ENCODE data around the gene FBXL14. TPM values are rescaled to one million over a fixed set of nuclear protein-coding genes. Genes with fewer than 3 reads are reported as not detected.

FBXL14 gene
- total RNA-seq, 2 donors from 2014 or later, result 26.7 to 30.0 TPM

DNA sequence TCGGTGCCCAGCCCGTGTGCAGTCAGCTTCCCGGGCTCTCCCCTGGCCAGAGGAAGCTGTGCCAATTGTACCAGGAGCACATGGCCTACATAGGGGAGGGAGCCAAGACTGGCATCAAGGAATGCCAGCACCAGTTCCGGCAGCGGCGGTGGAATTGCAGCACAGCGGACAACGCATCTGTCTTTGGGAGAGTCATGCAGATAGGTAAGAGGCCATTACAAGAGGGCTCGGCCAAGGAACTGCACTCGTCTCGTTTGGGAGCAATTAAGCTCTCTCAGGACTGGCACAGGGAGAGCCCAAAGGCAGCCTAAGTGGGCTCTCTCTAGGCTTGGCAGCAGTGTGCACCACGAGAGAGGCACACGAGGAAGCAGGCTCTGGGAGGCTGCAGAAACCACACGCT is 38.3 kb upstream of the FBXL14 start:
- Mint-ChIP-seq H3K27me3 (peaks cover 67% of the 10 kb centered on the region), H3K4me1 (peaks cover 14% of the 10 kb centered on the region), H3K36me3 (ENCODE audit: low read depth) (peaks cover 4% of the 10 kb centered on the region), H3K27ac (no peak overlapping the region), H3K4me3 (no peak overlapping the region)
- DNase-seq (no peak), ATAC-seq (no peak)
- no peaks in the 10 kb centered on the region for H3K9me3 ChIP-seq (ENCODE audit: control insufficient read depth, low read length, poor library complexity, severe bottlenecking)

DNA sequence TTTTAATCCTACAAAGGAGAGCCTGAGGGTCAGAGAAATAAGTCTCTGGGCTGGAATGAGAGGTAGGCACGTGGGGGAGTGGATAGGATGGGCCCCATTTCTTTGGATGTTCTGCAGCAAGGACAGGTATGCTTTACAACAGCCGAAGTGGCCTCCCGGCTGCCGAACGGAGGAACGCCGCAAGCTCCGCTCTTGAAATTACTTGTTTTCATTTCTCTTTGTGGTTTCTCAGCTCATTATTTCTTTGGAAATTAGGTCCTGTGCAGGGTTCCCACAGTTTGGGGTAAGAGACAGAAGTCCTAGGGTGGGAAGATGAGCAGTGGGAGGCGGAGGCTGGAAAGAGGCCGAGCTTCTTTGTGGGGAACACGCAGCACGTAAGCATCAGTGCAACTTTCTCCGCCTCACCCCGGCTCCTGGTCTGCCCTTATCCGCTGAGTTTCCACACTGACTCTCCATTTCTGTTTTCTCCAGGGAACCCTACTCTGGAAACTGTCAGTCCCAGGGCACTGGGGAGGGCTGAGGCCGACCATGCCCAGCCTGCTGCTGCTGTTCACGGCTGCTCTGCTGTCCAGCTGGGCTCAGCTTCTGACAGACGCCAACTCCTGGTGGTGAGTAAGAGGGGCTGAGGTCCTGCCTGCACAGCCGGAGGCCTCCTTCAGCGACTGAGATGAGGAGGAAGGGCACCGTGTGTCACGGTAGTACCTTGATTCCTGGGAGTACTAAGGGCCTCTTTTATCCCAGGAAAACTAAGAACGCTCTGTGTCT is 36.6 kb upstream of the FBXL14 start:
- Mint-ChIP-seq H3K27me3 (peaks cover 73% of the 10 kb centered on the region), H3K36me3 (ENCODE audit: low read depth) (peaks cover 4% of the 10 kb centered on the region), H3K27ac (no peak overlapping the region), H3K4me1 (peaks cover 14% of the 10 kb centered on the region), H3K4me3 (peak overlapping the region; percentile 78)
- no peaks in the 10 kb centered on the region for H3K9me3 ChIP-seq (ENCODE audit: control insufficient read depth, low read length, poor library complexity, severe bottlenecking)
- ATAC-seq (no peak), DNase-seq (no peak)

- DNase-seq, result no peak
- Mint-ChIP-seq H3K4me3 (peak overlapping the region; percentile 78), H3K4me1 (peaks cover 14% of the 10 kb centered on the region), H3K36me3 (ENCODE audit: low read depth) (peaks cover 4% of the 10 kb centered on the region), H3K27ac (no peak overlapping the region), H3K27me3 (peaks cover 66% of the 10 kb centered on the region)
- no peaks in the 10 kb centered on the region for H3K9me3 ChIP-seq (ENCODE audit: control insufficient read depth, low read length, poor library complexity, severe bottlenecking)
- ATAC-seq, result peak; percentile 65
Observed at GRCh38 chr12:1630133-1630826, 35.9 kb upstream of the FBXL14 start.

GRCh38 chr12:1629338-1630132 is 35.2 kb upstream of the FBXL14 start:
- DNase-seq (no peak), ATAC-seq (peak; percentile 33)
- Mint-ChIP-seq H3K36me3 (ENCODE audit: low read depth) (peaks cover 4% of the 10 kb centered on the region), H3K4me1 (peaks cover 15% of the 10 kb centered on the region), H3K4me3 (peak overlapping the region; percentile 78), H3K27ac (no peak overlapping the region), H3K27me3 (peaks cover 63% of the 10 kb centered on the region)
- no peaks in the 10 kb centered on the region for H3K9me3 ChIP-seq (ENCODE audit: control insufficient read depth, low read length, poor library complexity, severe bottlenecking)

DNA sequence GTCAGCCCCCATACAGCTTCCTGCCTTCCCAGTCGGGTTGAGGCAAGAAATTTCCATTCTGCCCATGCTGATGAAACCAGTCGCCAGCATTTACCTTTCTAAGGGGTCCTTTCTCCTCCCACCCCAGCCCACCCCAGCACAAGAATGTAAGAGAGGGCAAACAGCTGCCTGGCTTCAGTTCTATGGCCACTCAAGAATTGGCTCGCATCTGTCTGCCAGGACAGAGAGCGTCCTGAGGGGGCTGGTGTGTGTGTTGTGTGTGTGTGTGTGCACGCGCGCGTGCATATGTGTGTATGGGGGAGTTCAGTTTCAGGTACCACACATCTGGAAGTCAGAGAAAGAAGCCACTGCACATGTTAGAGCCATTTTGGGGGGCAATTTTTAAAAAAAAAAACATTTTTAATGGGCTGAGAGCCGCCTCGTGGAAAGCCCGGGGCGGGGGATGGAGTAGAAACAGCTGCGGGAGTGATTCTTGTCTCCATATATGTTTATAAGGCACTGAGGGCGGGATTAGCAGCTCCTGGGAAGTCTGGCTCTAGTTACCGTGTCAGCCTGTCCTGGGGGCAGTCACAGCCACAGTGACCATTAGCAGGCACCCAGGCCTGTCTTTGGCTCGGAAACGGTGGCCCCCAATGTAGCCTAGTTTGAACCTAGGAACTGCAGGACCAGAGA is 34.4 kb upstream of the FBXL14 start, which contains the start of gene WNT5B:
TSS of gene WNT5B (plus strand) at position 566 of the 672 bp plus-strand sequence. CDS start 2,124 bp downstream, outside the sequence.
- Mint-ChIP-seq H3K27me3 (peaks cover 62% of the 10 kb centered on the region), H3K4me3 (peak within 1 kb of the TSS; percentile 78)
- no peak for ATAC-seq

GRCh38 chr12:1622406-1622805 is 28.0 kb upstream of the FBXL14 start:
- Mint-ChIP-seq H3K27ac (peak overlapping the region; percentile 32), H3K4me3 (peak overlapping the region; percentile 49), H3K27me3 (peaks cover 41% of the 10 kb centered on the region), H3K36me3 (ENCODE audit: low read depth) (peaks cover 7% of the 10 kb centered on the region), H3K4me1 (peaks cover 10% of the 10 kb centered on the region)
- ATAC-seq (no peak), DNase-seq (no peak)
- H3K9me3 ChIP-seq (ENCODE audit: control insufficient read depth, low read length, poor library complexity, severe bottlenecking), result no peaks in the 10 kb centered on the region

More for the DNA sequence above, 34.4 kb upstream of the FBXL14 start, which contains the start of gene WNT5B:
- H3K4me1 Mint-ChIP-seq, result peaks cover 14% of the 10 kb centered on the region
- H3K36me3 Mint-ChIP-seq (ENCODE audit: low read depth), result peaks cover 4% of the 10 kb centered on the region
- no peak for DNase-seq
- no peaks in the 10 kb centered on the region for H3K9me3 ChIP-seq (ENCODE audit: control insufficient read depth, low read length, poor library complexity, severe bottlenecking)
- no peak within 1 kb of the TSS for H3K27ac Mint-ChIP-seq

DNA sequence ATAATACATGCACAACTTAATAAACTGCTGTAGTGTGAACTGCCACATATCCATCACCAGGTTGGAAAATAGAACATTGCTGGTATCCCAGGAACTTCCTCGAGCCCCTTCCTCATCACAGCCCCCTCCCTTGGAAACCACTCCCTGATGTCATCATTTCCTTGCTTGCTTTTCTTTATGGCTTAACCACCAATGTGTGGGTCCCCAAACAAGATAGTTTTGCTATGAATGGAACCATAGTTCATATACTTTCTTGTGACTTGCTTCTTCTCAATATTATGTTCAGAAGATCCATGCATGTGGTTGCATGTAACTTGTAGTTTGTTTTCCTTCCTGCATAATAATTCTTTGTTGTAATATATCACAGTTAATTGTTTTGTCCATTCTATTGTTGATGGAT is 25.7 kb upstream of the FBXL14 start:
- Mint-ChIP-seq H3K4me3 (no peak overlapping the region), H3K36me3 (ENCODE audit: low read depth) (peaks cover 7% of the 10 kb centered on the region), H3K27me3 (peaks cover 45% of the 10 kb centered on the region), H3K4me1 (peaks cover 12% of the 10 kb centered on the region), H3K27ac (no peak overlapping the region)
- no peaks in the 10 kb centered on the region for H3K9me3 ChIP-seq (ENCODE audit: control insufficient read depth, low read length, poor library complexity, severe bottlenecking)
- ATAC-seq (no peak), DNase-seq (no peak)

DNA sequence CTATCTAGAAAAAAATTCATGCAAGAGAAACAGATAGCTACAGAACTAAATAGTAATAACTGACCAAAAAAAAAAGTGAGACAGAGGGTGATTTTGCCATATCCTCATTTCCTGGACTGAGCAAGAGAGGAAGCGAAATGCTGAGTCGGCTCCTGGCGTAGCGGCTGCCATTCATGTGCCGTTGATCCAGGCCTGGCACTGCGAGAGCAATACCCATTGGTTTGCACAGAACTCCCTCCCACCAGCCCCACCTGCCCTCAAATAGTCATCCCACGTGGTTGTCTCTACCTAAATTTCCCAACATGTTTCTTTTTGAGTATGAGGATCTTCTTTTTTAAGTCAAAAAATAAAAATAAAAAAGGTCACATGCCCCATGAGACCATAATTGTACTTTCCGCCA is 25.2 kb upstream of the FBXL14 start:
- DNase-seq (no peak), ATAC-seq (no peak)
- peaks cover 47% of the 10 kb centered on the region for H3K27me3 Mint-ChIP-seq
- H3K9me3 ChIP-seq (ENCODE audit: control insufficient read depth, low read length, poor library complexity, severe bottlenecking), result no peaks in the 10 kb centered on the region
- no peak overlapping the region for H3K27ac Mint-ChIP-seq
- no peak overlapping the region for H3K4me3 Mint-ChIP-seq
- H3K36me3 Mint-ChIP-seq (ENCODE audit: low read depth), result peaks cover 9% of the 10 kb centered on the region
- peaks cover 11% of the 10 kb centered on the region for H3K4me1 Mint-ChIP-seq

GRCh38 chr12:1619159-1619558 is 24.8 kb upstream of the FBXL14 start:
- H3K27ac Mint-ChIP-seq, result no peak overlapping the region
- H3K36me3 Mint-ChIP-seq (ENCODE audit: low read depth), result peaks cover 9% of the 10 kb centered on the region
- DNase-seq (no peak), ATAC-seq (no peak)
- H3K4me3 Mint-ChIP-seq, result peak overlapping the region; percentile 5
- H3K27me3 Mint-ChIP-seq, result peaks cover 47% of the 10 kb centered on the region
- no peaks in the 10 kb centered on the region for H3K9me3 ChIP-seq (ENCODE audit: control insufficient read depth, low read length, poor library complexity, severe bottlenecking)
- H3K4me1 Mint-ChIP-seq, result peaks cover 11% of the 10 kb centered on the region

DNA sequence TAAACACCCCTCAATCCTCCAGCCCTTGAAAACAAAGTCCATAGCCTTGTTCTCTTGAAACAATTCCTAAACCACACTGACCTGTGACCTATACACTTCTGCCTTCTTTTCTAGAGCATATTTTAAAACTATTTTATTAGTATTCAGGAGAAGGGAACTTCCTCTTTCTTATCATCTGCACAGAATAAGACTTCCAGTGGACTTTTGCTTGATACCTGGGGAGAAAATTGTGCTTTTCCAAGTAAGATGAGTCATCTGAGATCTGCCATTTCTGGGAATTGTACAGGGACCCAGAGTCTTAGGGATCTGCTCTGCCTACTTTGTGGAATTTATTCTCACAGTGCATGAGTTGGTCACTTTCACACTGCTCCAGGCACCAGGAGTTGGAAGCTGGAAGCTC is 24.1 kb upstream of the FBXL14 start:
- ATAC-seq (no peak), DNase-seq (no peak)
- H3K27ac Mint-ChIP-seq, result no peak overlapping the region
- H3K36me3 Mint-ChIP-seq (ENCODE audit: low read depth), result peaks cover 9% of the 10 kb centered on the region
- peaks cover 42% of the 10 kb centered on the region for H3K27me3 Mint-ChIP-seq
- H3K4me1 Mint-ChIP-seq, result peaks cover 11% of the 10 kb centered on the region
- no peaks in the 10 kb centered on the region for H3K9me3 ChIP-seq (ENCODE audit: control insufficient read depth, low read length, poor library complexity, severe bottlenecking)
- no peak overlapping the region for H3K4me3 Mint-ChIP-seq

DNA sequence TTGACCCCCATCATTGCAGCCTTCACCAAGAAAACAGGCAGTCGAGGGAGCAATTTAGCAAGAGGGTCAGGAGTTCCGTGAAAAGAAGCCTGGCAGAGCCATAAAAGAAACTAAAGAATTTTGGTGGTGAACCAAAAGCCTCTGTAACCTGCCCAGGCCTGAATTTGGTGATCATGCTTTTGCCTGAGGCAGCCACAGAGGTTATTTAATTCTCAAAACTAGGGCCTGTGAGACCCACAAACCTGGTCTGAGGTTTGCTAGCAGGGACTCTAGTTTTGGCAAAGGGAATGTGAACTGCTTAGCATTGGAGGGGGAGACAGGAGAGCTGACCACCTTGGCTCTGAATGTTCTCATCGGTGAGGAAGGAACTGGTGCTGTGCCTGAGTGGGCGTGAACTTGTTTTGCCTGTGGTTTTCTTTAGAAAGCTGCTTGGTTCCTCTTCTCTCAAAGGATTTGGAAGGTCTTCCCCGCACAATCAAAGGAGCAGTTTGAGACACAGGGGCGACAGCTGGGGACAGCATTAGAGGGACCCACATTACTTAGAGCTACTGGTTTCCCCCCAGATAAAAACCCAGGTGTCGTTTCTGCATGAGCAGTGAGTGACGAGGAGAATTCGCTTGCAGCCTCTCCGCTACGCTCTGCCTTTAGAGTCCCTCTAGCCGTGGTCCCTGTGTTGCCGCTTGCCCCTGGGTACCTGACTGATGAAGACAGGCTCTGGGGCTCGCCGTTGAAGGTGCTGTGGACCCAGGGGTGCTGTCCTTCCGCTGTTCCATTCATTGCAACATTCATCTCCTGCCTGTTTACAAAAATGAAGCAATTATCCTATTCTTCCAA is 22.1 kb upstream of the FBXL14 start:
- H3K4me3 Mint-ChIP-seq, result no peak overlapping the region
- H3K9me3 ChIP-seq (ENCODE audit: control insufficient read depth, low read length, poor library complexity, severe bottlenecking), result no peaks in the 10 kb centered on the region

DNA sequence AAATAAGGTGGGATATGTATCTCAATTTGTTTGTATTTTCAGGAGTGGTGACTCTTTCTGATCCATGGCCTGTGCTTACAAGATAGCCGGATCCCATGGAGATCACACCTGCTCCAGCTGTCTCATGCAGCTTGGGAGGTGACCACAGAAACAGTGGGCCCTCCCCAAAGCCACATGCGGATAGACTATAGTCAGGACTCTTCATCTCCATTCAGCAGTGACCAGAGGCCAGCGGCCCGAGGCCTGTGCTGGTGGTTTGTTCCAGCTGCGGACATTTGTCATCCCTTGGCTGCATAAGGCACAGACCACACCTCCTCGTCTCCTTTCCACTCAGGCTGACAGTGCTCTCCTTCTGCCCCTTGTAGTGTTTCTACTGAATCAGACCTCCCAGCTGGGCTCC is 20.0 kb upstream of the FBXL14 start:
- no peak for DNase-seq
- no peak overlapping the region for H3K27ac Mint-ChIP-seq

More for the DNA sequence above, 22.1 kb upstream of the FBXL14 start:
- no peak for ATAC-seq
- Mint-ChIP-seq H3K27me3 (peaks cover 35% of the 10 kb centered on the region), H3K27ac (no peak overlapping the region), H3K36me3 (ENCODE audit: low read depth) (peaks cover 6% of the 10 kb centered on the region), H3K4me1 (peaks cover 8% of the 10 kb centered on the region)
- DNase-seq, result no peak

More for the DNA sequence above, 20.0 kb upstream of the FBXL14 start:
- no peaks in the 10 kb centered on the region for H3K9me3 ChIP-seq (ENCODE audit: control insufficient read depth, low read length, poor library complexity, severe bottlenecking)
- no peak for ATAC-seq
- Mint-ChIP-seq H3K27me3 (peaks cover 33% of the 10 kb centered on the region), H3K4me3 (no peak overlapping the region), H3K4me1 (peaks cover 5% of the 10 kb centered on the region), H3K36me3 (ENCODE audit: low read depth) (peaks cover 2% of the 10 kb centered on the region)
